Esophagus muscularis mucosa (tissue), 4 donors: ENCODE results near the gene GRIK4. TPM values are rescaled to one million over a fixed set of nuclear protein-coding genes. Genes with fewer than 3 reads are reported as not detected.

Experiments
- DNase-seq: peaks from one replicate; pipeline ENCODE4 v3.0.0-alpha.2; 2017; ENCODE audit errors: extremely low spot score
- H3K27ac ChIP-seq, 4 donors: fragments of 200-600 bp; sonication (generic); replicated peaks in 1 of 4; 1 replicate in 3 of 4; 2 replicates in 1 of 4; pipeline ENCODE4 v1.5.1; 2016 to 2019; ENCODE audit warnings: mild to moderate bottlenecking in 1 of 4
- H3K27me3 ChIP-seq, 4 donors: fragments of 200-600 bp; sonication (generic); one replicate each; pipeline versions ENCODE4 v1.5.1 to v1.6.0; 2016 to 2019
- H3K36me3 ChIP-seq, 4 donors: fragments of 200-600 bp; sonication (generic); one replicate each; pipeline ENCODE4 v1.5.1; 2016 to 2019
- H3K4me1 ChIP-seq, 4 donors: fragments of 200-600 bp; sonication (generic); one replicate each; pipeline ENCODE4 v1.5.1; 2016 to 2019
- H3K4me3 ChIP-seq, 4 donors: fragments of 200-600 bp; sonication (generic); 1 replicate in 2 of 4; 2 replicates in 2 of 4; pipeline ENCODE4 v1.5.1; 2016 to 2019; ENCODE audit warnings: mild to moderate bottlenecking in 4 of 4, moderate library complexity in 1 of 4
- H3K9me3 ChIP-seq, 4 donors: fragments of 200-600 bp; sonication (generic); 1 replicate in 3 of 4; 2 replicates in 1 of 4; pipeline ENCODE4 v1.5.1; 2016 to 2019
- CTCF ChIP-seq, 3 experiments: fragments of 200-600 bp in 2 of 3; fragments of 450-650 bp in 1 of 3; sonication (generic) in 2 of 3; IDR thresholded peaks; one replicate each; pipeline ENCODE4 v1.5.1; 2017 to 2019; ENCODE audit warnings: antibody characterized with exemption in 3 of 3, mild to moderate bottlenecking in 2 of 3, moderate library complexity in 1 of 3
- EP300 ChIP-seq: sonication (generic); formaldehyde crosslinking; IDR thresholded peaks from one replicate; pipeline ENCODE4 v1.6.1; 2017; ENCODE audit warnings: antibody characterized with exemption
- POLR2A ChIP-seq: fragments of 450-650 bp; IDR thresholded peaks from one replicate; pipeline ENCODE4 v1.6.1; 2017; ENCODE audit warnings: antibody characterized with exemption, moderate library complexity, mild to moderate bottlenecking, low read depth
- POLR2AphosphoS5 ChIP-seq, 2 donors: sonication (generic); formaldehyde crosslinking; IDR thresholded peaks; one replicate each; pipeline ENCODE4 v1.6.1; 2017; ENCODE audit warnings: antibody characterized with exemption in 2 of 2
- WGBS: methylation state at CpG from one replicate; pipeline ENCODE4 v1.1.5; 2018; 5-methylcytosine and 5-hydroxymethylcytosine counted together
- intact Hi-C: fragments of 100-400 bp; cut with DNase I; formaldehyde crosslinking; loops from one replicate; pipeline ENCODE4 v1.15.1; 2023
- total RNA-seq, 4 donors: library from RNA; depleted of rRNA; stranded (reverse); fragments of >200 nt; gene quantifications; one replicate each; pipeline versions ENCODE4 v1.1.0 to v1.2.1, GENCODE V29; 2016

GRIK4 gene
- total RNA-seq, 4 donors from 2014 or later = 0.13 to 0.83 (median 0.43) TPM

- H3K36me3 ChIP-seq = peaks cover 30 to 78% (median 60%) of the 10 kb centered on the region in 4 donors
- 95% methylated on average over 5 of the region's 5 CpGs for WGBS
- H3K4me1 ChIP-seq = no peaks in the 10 kb centered on the region
- H3K4me3 ChIP-seq = no peak overlapping the region
- DNase-seq = no peak
- H3K9me3 ChIP-seq = no peaks in the 10 kb centered on the region
- TF ChIP-seq POLR2A (no peak), POLR2AphosphoS5 (IDR thresholded peaks at IDR 0.05) (no peak), EP300 (no peak), CTCF (IDR thresholded peaks at IDR 0.05) (no peak)
- no peaks in the 10 kb centered on the region for H3K27me3 ChIP-seq
- intact Hi-C loops = no loop called here
- H3K27ac ChIP-seq = no peak overlapping the region
Measured at GRCh38 chr11:120486138-120486537, 25.4 kb upstream of the GRIK4 start.

- WGBS = 93% methylated on average over 1 of the region's 1 CpG
- Histone ChIP-seq H3K27me3 (no peaks in the 10 kb centered on the region), H3K9me3 (no peaks in the 10 kb centered on the region), H3K36me3 (peaks cover 9 to 43% (median 26%) of the 10 kb centered on the region in 4 donors), H3K4me3 (no peak overlapping the region), H3K27ac (no peak overlapping the region), H3K4me1 (no peaks in the 10 kb centered on the region)
- TF ChIP-seq CTCF (IDR thresholded peaks at IDR 0.05) = no peak
- TF ChIP-seq EP300 = no peak
- no peak for TF ChIP-seq POLR2AphosphoS5 (IDR thresholded peaks at IDR 0.05)
- TF ChIP-seq POLR2A = no peak
- DNase-seq = no peak
- intact Hi-C loops = no loop called here
Measured at GRCh38 chr11:120489799-120490198, 21.7 kb upstream of the GRIK4 start.

- 64% methylated on average over 3 of the region's 3 CpGs for WGBS
- TF ChIP-seq EP300 (no peak), POLR2A (no peak), CTCF (IDR thresholded peaks at IDR 0.05) (no peak), POLR2AphosphoS5 (IDR thresholded peaks at IDR 0.05) (no peak)
- Histone ChIP-seq H3K36me3 (peaks cover 0 to 21% (median 5%) of the 10 kb centered on the region in 4 donors), H3K4me3 (no peak overlapping the region), H3K9me3 (no peaks in the 10 kb centered on the region), H3K27me3 (no peaks in the 10 kb centered on the region), H3K4me1 (no peaks in the 10 kb centered on the region), H3K27ac (no peak overlapping the region)
- intact Hi-C loops = no loop called here
- DNase-seq = no peak
Measured at GRCh38 chr11:120492486-120492885, 19.1 kb upstream of the GRIK4 start.

GRCh38 chr11:120494595-120494994, 17.0 kb upstream of the GRIK4 start:
- H3K27ac ChIP-seq = no peak overlapping the region
- intact Hi-C loops = no loop called here
- 67% methylated on average over 2 of the region's 2 CpGs for WGBS

More at GRCh38 chr11:120494595-120494994, 17.0 kb upstream of the GRIK4 start:
- H3K9me3 ChIP-seq = no peaks in the 10 kb centered on the region
- H3K4me3 ChIP-seq = no peak overlapping the region
- TF ChIP-seq EP300 (no peak), POLR2AphosphoS5 (IDR thresholded peaks at IDR 0.05) (no peak), CTCF (IDR thresholded peaks at IDR 0.05) (no peak), POLR2A (no peak)
- no peaks in the 10 kb centered on the region for H3K27me3 ChIP-seq
- no peaks in the 10 kb centered on the region for H3K4me1 ChIP-seq
- no peak for DNase-seq
- peaks cover 0 to 14% (median 4%) of the 10 kb centered on the region in 4 donors for H3K36me3 ChIP-seq
